ENCODE results near the gene NEK2.

DNA sequence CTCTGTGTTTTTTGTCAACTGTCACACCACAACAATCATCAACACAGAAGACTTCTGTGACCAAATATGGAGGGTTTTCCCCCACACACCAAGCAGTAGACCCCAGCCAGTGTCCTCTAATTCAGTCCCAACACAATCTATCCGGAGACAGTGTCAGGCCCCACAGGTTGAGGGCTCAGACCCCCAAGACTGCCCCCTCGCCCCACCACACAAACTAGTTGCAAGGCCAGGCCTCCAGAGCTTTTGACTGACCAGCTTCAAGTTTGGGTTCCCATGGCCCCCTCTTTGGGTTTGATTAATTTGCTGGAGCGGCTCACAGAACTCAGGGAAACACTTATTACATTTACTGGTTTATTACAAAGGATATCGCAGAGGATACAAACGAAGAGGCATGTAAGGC, 37.2 kb downstream of the NEK2 start:
- no peak for TF ChIP-seq GATA2 (IDR thresholded peaks at IDR 0.05; ENCODE audit: low read depth, low read length)
- TF ChIP-seq GATA3 (IDR thresholded peaks at IDR 0.05; ENCODE audit: low read depth, low read length): no peak
